ENCODE results near the gene ARHGEF28. TPM values are rescaled to one million over a fixed set of nuclear protein-coding genes. Genes with fewer than 3 reads are reported as not detected.

Gene ARHGEF28
- total RNA-seq, 2 donors from 2014 or later: 7.6 to 8.0 TPM

DNA sequence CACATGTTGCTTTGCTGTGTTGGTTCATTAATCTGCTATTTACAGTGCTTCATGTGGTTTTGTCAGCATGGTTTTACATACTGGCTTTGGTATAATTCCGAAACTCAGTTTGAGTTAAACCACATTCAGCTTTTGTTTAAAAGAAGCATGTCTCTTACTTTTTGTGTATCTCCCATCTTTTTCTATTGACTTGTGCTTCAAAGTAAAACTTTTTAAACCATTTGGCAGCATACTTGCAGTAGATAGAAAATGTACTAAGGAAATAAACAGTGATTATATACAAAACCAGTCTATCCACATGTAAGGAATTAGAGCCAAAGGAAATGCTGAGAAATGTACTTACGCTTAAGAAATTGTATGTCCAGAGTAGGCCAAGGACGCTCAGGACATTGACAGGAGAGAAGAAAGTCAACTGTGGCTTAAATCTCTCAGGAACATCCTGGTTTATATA lies 286.9 kb downstream of the ARHGEF28 start:
- intact Hi-C loops (cut with DNase I): no loop called here
- Histone ChIP-seq H3K9me3 (no peaks in the 10 kb centered on the region), H3K27me3 (no peaks in the 10 kb centered on the region), H3K4me1 (no peaks in the 10 kb centered on the region), H3K36me3 (no peaks in the 10 kb centered on the region), H3K9ac (ENCODE audit: low read depth in 2 of 2, low read length in 2 of 2) (no peak overlapping the region), H3K4me3 (no peak overlapping the region), H3K27ac (no peak overlapping the region)
- no peak for TF ChIP-seq CTCF (IDR thresholded peaks at IDR 0.05)
- no peak for DNase-seq

DNA sequence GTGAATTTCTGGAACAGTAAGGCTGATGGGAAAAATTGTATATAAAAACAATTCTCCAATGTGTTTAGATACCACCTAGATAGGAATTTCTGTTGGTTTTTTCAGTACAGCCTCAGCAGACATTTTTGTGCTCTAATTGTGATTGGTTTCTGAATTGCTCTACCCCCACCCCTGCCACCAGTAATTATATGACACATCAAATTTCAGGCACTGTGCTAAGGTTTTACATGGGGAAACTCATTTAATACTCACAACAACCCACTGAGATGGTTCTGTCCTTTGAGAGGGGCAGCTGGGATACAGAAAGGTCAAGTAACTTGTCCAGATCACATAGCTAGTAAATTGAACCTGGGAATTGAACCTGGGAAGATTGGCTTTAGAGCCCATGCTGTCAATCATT lies 288.0 kb downstream of the ARHGEF28 start:
- Histone ChIP-seq H3K4me3 (no peak overlapping the region), H3K9me3 (no peaks in the 10 kb centered on the region), H3K27me3 (no peaks in the 10 kb centered on the region), H3K36me3 (no peaks in the 10 kb centered on the region), H3K9ac (ENCODE audit: low read depth in 2 of 2, low read length in 2 of 2) (no peak overlapping the region), H3K27ac (no peak overlapping the region), H3K4me1 (no peaks in the 10 kb centered on the region)
- intact Hi-C loops (cut with DNase I): no loop called here
- no peak for DNase-seq
- TF ChIP-seq CTCF (IDR thresholded peaks at IDR 0.05): no peak

- intact Hi-C loops (cut with DNase I): no loop called here
- no peak overlapping the region for H3K27ac ChIP-seq
- TF ChIP-seq CTCF (IDR thresholded peaks at IDR 0.05): no peak
- no peak overlapping the region for H3K4me3 ChIP-seq
- no peak for DNase-seq
- H3K4me1 ChIP-seq: no peaks in the 10 kb centered on the region
- H3K36me3 ChIP-seq: no peaks in the 10 kb centered on the region
- no peaks in the 10 kb centered on the region for H3K9me3 ChIP-seq
- H3K9ac ChIP-seq (ENCODE audit: low read depth in 2 of 2, low read length in 2 of 2): no peak overlapping the region
- H3K27me3 ChIP-seq: no peaks in the 10 kb centered on the region
Measured at GRCh38 chr5:73915345-73915744, 289.3 kb downstream of the ARHGEF28 start.

- H3K4me3 ChIP-seq: no peak overlapping the region
- TF ChIP-seq CTCF (IDR thresholded peaks at IDR 0.05): no peak
- no peaks in the 10 kb centered on the region for H3K27me3 ChIP-seq
- no peak overlapping the region for H3K27ac ChIP-seq
- H3K9ac ChIP-seq (ENCODE audit: low read depth in 2 of 2, low read length in 2 of 2): no peak overlapping the region
- H3K36me3 ChIP-seq: no peaks in the 10 kb centered on the region
- DNase-seq: no peak
- no peaks in the 10 kb centered on the region for H3K4me1 ChIP-seq
- intact Hi-C loops (cut with DNase I): no loop called here
- no peaks in the 10 kb centered on the region for H3K9me3 ChIP-seq
Measured at GRCh38 chr5:73917433-73917832, 291.4 kb downstream of the ARHGEF28 start.

GRCh38 chr5:73917891-73918290 lies 291.9 kb downstream of the ARHGEF28 start:
- no peaks in the 10 kb centered on the region for H3K36me3 ChIP-seq
- no peak overlapping the region for H3K9ac ChIP-seq (ENCODE audit: low read depth in 2 of 2, low read length in 2 of 2)
- intact Hi-C loops (cut with DNase I): no loop called here
- no peaks in the 10 kb centered on the region for H3K4me1 ChIP-seq
- no peak overlapping the region for H3K4me3 ChIP-seq
- H3K27me3 ChIP-seq: no peaks in the 10 kb centered on the region
- DNase-seq: no peak
- TF ChIP-seq CTCF (IDR thresholded peaks at IDR 0.05): no peak
- no peaks in the 10 kb centered on the region for H3K9me3 ChIP-seq
- H3K27ac ChIP-seq: no peak overlapping the region

DNA sequence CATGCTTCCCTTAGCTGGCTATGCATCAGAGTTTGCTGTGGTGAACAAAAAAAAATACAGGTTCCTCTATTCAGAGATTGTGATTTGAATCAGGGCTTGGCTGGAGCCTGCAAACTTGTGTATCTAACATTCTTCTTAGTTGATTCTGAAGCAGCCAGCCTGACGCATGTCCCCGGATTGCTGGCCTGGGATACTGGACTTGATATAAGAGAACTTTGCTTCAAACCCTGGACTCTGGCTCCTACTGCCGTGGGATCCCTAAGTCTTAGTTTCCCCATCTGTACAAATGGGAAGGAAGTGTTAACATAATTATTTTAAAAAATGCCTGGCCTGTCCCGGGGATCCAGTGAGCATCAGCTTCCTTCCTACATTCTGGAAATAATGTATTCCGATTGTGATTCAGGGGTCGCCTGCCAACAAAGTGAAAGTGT lies 292.8 kb downstream of the ARHGEF28 start:
- no peak for DNase-seq
- no peaks in the 10 kb centered on the region for H3K9me3 ChIP-seq
- no peaks in the 10 kb centered on the region for H3K36me3 ChIP-seq
- H3K9ac ChIP-seq (ENCODE audit: low read depth in 2 of 2, low read length in 2 of 2): no peak overlapping the region
- no peaks in the 10 kb centered on the region for H3K4me1 ChIP-seq
- TF ChIP-seq CTCF (IDR thresholded peaks at IDR 0.05): no peak
- H3K27ac ChIP-seq: no peak overlapping the region
- H3K4me3 ChIP-seq: no peak overlapping the region
- H3K27me3 ChIP-seq: no peaks in the 10 kb centered on the region
- intact Hi-C loops (cut with DNase I): no loop called here

All from colonic mucosa (tissue), 4 donors.